ENCODE data around the gene JPH4.

The JPH4 gene

DNA sequence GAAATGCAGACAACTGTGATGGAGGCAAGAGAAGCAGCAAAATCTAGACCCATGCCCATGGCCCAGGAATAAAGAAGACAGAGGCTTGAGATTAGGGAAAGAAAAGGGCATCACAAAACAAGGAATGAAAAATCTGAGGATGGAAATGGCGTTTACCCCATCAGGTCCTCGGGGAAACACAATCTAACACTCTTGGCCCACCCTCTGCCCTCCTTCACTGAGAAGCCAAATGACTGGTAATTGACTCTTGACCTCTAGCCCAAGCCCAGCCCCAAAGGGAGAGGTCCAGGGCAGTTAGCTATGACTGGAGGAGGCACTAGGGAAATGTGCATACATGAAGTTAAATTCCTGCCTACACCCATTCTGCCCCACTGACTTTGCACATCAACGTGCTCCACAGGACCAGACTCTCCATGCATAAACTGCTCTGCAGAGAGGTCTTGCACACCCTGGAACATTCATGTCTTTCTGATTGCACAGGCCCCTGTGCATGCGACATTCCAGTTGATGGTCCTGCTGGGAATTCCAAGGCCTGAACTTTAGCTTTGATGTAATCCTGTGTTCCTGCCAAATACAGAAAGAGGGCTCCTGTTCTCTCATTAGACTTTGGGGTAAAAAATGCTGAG lies 32.7 kb downstream of the JPH4 start:
- DNase-seq (ENCODE audit: low read depth), result no peak
- no peak for TF ChIP-seq CTCF (IDR thresholded peaks at IDR 0.05; ENCODE audit: low read depth, low read length, missing control alignments)
- no peak overlapping the region for H3K4me3 ChIP-seq (ENCODE audit: low read depth, low read length)

DNA sequence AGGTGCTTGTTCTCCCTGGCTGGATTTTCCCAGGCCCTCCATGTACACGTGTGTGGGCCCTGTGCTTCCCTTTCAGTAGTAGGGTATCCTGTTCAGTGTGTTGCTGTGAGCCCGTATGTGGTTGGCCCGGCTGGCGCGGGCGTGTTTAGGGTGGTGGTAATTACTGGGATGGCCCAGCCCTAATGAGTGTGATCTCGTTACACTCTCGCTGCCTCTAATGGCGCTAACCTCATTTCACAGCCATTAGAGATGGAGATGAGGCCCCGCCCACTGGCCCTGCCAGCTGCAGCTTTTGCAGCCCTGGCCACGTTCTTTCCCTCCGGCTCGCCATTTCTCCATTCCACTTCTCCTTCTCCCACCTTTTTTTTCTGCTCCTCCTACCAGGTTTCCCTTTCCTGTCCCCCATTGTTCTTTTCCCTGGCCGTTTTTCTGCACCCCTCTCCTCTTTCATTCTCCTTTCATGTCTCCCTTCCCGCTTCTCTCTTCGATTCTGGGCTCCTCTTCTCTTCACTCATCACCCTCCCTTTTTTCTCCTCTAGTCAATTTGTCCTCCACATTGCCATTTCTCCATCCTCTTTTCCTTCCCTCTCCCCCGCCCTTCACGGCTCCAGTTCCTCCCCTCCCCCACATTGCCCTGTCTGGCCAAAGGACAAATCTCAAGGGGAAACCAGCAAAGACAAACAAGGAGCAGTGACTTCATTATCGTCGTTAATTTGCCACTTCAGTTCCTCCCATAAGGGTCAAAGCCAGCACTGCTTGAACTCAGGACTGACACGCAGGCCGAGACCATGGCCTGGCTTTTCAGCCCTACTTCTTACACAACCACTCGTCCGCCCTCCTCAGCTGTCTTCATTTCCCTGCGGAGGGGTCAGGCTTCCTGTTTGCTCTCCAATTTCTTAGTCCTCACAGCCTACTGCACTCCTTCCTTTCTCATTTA lies 33.8 kb downstream of the JPH4 start:
- no peak for DNase-seq (ENCODE audit: low read depth)
- no peak overlapping the region for H3K4me3 ChIP-seq (ENCODE audit: low read depth, low read length)
- no peak for TF ChIP-seq CTCF (IDR thresholded peaks at IDR 0.05; ENCODE audit: low read depth, low read length, missing control alignments)

GRCh38 chr14:23543403-23543802 lies 35.2 kb downstream of the JPH4 start:
- H3K4me3 ChIP-seq (ENCODE audit: low read depth, low read length), result no peak overlapping the region
- DNase-seq (ENCODE audit: low read depth), result no peak

GRCh38 chr14:23542261-23542660 lies 36.3 kb downstream of the JPH4 start:
- no peak overlapping the region for H3K4me3 ChIP-seq (ENCODE audit: low read depth, low read length)
- no peak for DNase-seq (ENCODE audit: low read depth)
- no peak for TF ChIP-seq CTCF (IDR thresholded peaks at IDR 0.05; ENCODE audit: low read depth, low read length, missing control alignments)

More at GRCh38 chr14:23543403-23543802, 35.2 kb downstream of the JPH4 start:
- no peak for TF ChIP-seq CTCF (IDR thresholded peaks at IDR 0.05; ENCODE audit: low read depth, low read length, missing control alignments)

DNA sequence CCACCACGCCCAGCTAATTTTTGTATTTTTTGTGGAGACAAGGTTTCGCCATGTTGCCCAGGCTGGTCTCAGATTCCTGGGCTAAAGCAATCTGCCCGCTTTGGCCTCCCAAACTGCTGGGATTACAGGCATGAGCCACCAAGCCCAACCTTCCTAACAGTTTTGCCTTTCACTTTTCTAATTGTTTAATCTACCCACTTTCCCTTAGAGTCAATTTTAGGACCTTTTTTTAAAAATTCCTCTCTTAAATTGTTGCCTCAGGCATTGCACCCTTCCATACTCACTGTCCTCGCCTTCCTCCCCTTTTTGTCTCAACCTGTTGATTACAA lies 38.5 kb downstream of the JPH4 start:
- no peak overlapping the region for H3K4me3 ChIP-seq (ENCODE audit: low read depth, low read length)
- DNase-seq (ENCODE audit: low read depth), result no peak
- no peak for TF ChIP-seq CTCF (IDR thresholded peaks at IDR 0.05; ENCODE audit: low read depth, low read length, missing control alignments)

DNA sequence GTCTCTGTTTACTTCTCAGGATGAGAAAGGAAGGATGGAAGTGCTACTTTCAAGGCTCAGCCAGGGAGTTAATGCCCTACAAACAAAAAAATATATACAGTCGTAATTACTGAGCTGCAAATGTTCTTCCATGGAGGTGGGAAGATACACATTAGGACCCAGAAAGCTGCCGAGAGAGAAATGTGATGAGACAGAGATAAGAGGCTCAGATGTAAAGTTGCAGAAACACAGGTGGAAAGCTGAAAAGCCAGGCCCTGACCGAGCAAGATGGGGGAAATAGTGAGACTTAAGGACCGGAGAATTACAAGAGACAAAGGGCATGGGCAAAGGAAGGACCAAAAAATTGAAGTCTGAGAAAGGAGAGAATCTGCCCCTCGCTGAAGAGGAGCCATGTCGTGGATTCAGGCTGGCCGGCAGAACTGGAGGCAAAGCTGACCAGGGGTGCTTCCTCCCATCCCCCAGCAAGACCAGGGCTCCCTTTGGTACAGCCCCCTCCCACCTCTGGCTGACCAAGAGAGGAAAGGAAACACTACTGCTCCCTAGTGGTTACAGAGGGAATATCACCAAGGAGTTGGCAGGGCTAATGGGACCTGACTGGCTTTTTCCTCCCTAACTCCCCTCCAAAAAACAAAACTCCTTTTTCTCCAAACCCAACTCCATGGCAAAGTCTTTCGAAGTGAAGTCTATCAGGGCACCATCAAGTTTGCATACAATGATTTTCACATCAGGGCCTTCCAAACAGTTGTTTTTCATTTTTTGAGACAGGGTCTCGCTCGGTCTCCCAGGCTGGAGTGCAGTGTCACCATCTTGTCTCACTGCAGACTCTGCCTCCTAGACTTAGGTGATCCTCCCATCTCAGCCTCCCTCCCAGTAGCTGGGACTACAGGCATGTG lies 39.1 kb downstream of the JPH4 start:
- peak; percentile 89 for TF ChIP-seq CTCF (IDR thresholded peaks at IDR 0.05; ENCODE audit: low read depth, low read length, missing control alignments)
- DNase-seq (ENCODE audit: low read depth), result no peak
- H3K4me3 ChIP-seq (ENCODE audit: low read depth, low read length), result no peak overlapping the region

Data from GM12864 (cell line).